GM10847 (cell line): ENCODE measurements around the gene BTN2A1.

Experiments used
- POLR2A ChIP-seq: IDR thresholded peaks from 2 replicates; pipeline ENCODE4 v1.6.1; 2011; ENCODE audit not compliant: insufficient read length; ENCODE audit errors: extremely low read depth

Gene BTN2A1

GRCh38 chr6:26476896-26477295, 19.1 kb downstream of the BTN2A1 start:
- no peak for TF ChIP-seq POLR2A

- no peak for TF ChIP-seq POLR2A
Observed at GRCh38 chr6:26477426-26477825, 19.7 kb downstream of the BTN2A1 start.

GRCh38 chr6:26478100-26478984, 20.6 kb downstream of the BTN2A1 start:
- no peak for TF ChIP-seq POLR2A

- no peak for TF ChIP-seq POLR2A
Observed at GRCh38 chr6:26478985-26479278, 21.2 kb downstream of the BTN2A1 start.

- TF ChIP-seq POLR2A: no peak
Observed at GRCh38 chr6:26482338-26482737, 24.6 kb downstream of the BTN2A1 start.

GRCh38 chr6:26483727-26484126, 26.0 kb downstream of the BTN2A1 start:
- no peak for TF ChIP-seq POLR2A

GRCh38 chr6:26484161-26484560, 26.4 kb downstream of the BTN2A1 start:
- no peak for TF ChIP-seq POLR2A

GRCh38 chr6:26485112-26485780, 27.5 kb downstream of the BTN2A1 start:
- no peak for TF ChIP-seq POLR2A

- TF ChIP-seq POLR2A: no peak
Observed at GRCh38 chr6:26486358-26486757, 28.6 kb downstream of the BTN2A1 start.

GRCh38 chr6:26487466-26487865, 29.7 kb downstream of the BTN2A1 start:
- TF ChIP-seq POLR2A: no peak

- no peak for TF ChIP-seq POLR2A
Observed at GRCh38 chr6:26489996-26490964, 32.5 kb downstream of the BTN2A1 start.

GRCh38 chr6:26491604-26492003, 33.8 kb downstream of the BTN2A1 start:
- no peak for TF ChIP-seq POLR2A

GRCh38 chr6:26493258-26493657, 35.5 kb downstream of the BTN2A1 start:
- no peak for TF ChIP-seq POLR2A

GRCh38 chr6:26494117-26494516, 36.4 kb downstream of the BTN2A1 start:
- no peak for TF ChIP-seq POLR2A

- no peak for TF ChIP-seq POLR2A
Observed at GRCh38 chr6:26495281-26495680, 37.5 kb downstream of the BTN2A1 start.
